ENCODE data around the gene TBX5.

Gene TBX5

DNA sequence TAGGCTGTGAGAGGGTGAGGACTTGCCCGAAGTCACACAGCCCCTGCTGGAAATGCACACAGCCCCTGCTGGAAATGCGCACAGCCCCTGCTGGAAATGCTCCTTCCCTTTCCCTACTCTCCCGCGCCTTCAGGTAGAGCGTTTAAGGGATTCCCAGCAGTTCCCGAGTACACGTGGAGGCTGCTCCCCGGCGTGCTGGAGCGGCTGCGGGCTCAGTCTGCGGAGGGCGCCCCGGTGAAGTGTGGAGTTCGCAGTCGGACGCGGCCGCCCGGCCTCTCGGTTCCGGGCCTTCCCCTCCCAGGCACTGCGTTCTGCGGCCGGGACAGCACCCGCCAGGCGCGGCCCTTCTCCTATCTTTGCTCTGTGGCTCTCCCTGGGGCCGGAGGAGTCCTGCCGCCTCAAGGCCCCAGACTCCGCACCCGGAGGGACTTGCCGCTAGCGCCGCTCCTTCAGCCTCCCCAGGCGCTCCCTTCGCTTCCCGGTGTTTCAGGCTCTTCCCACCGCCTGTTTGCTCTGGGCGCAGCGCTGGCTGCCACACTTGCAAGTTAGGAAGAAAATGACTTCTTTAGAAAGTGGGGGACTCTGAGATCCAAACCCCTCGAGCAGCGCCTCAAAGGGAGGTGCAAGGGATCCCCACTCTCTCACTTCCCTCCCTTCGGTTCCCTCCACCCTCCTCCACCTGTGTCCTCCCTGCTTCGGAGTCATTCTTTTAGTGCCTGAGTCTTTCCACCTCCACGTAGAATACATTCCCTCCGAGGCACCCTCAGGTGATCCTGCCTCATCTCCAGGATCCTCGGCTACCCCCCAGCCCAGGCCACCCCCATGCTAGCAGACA is 8.3 kb upstream of the TBX5 start:
- no peaks in the 10 kb centered on the region for H3K9me3 ChIP-seq (ENCODE audit: control insufficient read depth, low read length)
- peaks cover 34% of the 10 kb centered on the region for H3K27me3 ChIP-seq (replicated peaks; ENCODE audit: control insufficient read depth, insufficient read depth, low read length, poor library complexity, severe bottlenecking)
- no peak overlapping the region for H3K4me3 ChIP-seq (ENCODE audit: insufficient read depth, low read depth, low read length, poor library complexity, severe bottlenecking)
- no peaks in the 10 kb centered on the region for H3K4me1 ChIP-seq (ENCODE audit: control insufficient read depth, insufficient read depth, low read length, poor library complexity, severe bottlenecking)
- no peaks in the 10 kb centered on the region for H3K36me3 ChIP-seq (ENCODE audit: control insufficient read depth, insufficient read depth, low read length)
- no peak overlapping the region for H3K27ac ChIP-seq (ENCODE audit: insufficient read depth, low read length, poor library complexity, severe bottlenecking)
- no peak for DNase-seq

DNA sequence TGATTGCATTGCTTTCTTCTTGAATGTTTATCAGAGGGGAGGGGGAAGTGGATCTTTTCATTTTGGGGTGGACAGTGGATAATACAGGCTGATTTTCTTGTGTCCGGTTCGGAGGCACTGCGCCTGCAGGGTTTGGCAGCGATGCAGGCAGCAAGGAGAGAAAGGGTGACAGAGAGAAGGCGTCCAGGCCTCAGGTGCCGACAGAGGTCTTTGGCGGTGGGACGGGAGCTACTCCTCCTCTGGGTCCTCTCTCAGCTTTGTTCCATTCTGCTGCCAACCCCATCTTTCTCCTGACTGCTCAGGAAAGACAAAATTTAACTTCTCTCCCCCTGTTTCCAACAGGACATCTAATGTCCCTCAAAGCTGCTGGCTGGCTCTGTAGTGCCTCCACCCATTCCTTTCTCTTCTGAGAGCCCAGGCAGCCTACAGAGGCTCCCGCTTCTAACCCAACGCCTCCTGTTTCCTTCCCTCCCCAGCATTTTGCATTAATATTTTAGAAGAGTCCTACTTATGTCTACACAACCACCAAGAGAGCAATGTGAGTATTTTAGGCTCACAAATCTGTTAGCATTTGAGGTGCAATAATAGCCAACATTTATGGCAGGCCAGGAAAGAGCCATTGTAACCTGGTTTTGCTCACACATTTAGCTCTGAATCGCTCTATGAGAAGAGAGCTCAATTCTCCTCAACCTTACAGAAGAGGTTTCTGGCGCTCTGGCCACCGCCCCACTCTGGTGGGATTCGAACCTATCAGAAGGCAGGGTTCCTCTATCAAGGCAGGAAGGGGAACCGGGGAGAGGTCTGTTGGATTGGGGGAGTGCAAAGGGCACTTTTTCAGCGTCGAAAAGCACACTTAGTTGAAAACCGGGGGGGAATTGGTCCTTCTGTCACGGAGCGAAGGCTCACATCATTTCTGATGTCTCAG is 7.1 kb upstream of the TBX5 start:
- Histone ChIP-seq H3K9me3 (ENCODE audit: control insufficient read depth, low read length) (no peaks in the 10 kb centered on the region), H3K27me3 (replicated peaks; ENCODE audit: control insufficient read depth, insufficient read depth, low read length, poor library complexity, severe bottlenecking) (peaks cover 44% of the 10 kb centered on the region)

DNA sequence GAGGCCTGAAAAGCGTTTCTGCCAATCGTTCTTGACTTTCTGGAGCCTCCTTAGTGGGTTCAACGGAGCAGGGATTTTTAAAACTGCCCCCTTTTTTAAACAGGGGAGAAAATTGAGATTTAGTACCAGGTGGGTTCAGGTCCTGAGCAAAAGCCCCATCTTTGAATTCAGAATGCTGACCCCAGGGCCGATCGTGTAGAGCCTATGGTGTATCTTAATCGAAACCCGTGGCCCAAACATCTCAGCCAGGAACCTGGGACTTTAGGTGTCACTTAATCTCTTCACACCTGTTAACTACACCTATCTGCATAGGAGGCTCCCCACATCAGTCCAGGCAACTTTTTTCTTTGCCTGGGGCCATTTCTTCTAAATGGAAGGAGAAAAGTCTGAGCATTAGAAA is 6.4 kb upstream of the TBX5 start:
- no peak overlapping the region for H3K27ac ChIP-seq (ENCODE audit: insufficient read depth, low read length, poor library complexity, severe bottlenecking)
- no peak overlapping the region for H3K4me3 ChIP-seq (ENCODE audit: insufficient read depth, low read depth, low read length, poor library complexity, severe bottlenecking)
- H3K4me1 ChIP-seq (ENCODE audit: control insufficient read depth, insufficient read depth, low read length, poor library complexity, severe bottlenecking), result no peaks in the 10 kb centered on the region
- no peak for DNase-seq
- H3K27me3 ChIP-seq (replicated peaks; ENCODE audit: control insufficient read depth, insufficient read depth, low read length, poor library complexity, severe bottlenecking), result peaks cover 50% of the 10 kb centered on the region
- no peaks in the 10 kb centered on the region for H3K9me3 ChIP-seq (ENCODE audit: control insufficient read depth, low read length)
- H3K36me3 ChIP-seq (ENCODE audit: control insufficient read depth, insufficient read depth, low read length), result no peaks in the 10 kb centered on the region

More for the DNA sequence above, 7.1 kb upstream of the TBX5 start:
- Histone ChIP-seq H3K36me3 (ENCODE audit: control insufficient read depth, insufficient read depth, low read length) (no peaks in the 10 kb centered on the region), H3K4me3 (ENCODE audit: insufficient read depth, low read depth, low read length, poor library complexity, severe bottlenecking) (no peak overlapping the region), H3K27ac (ENCODE audit: insufficient read depth, low read length, poor library complexity, severe bottlenecking) (no peak overlapping the region), H3K4me1 (ENCODE audit: control insufficient read depth, insufficient read depth, low read length, poor library complexity, severe bottlenecking) (no peaks in the 10 kb centered on the region)
- DNase-seq, result no peak

DNA sequence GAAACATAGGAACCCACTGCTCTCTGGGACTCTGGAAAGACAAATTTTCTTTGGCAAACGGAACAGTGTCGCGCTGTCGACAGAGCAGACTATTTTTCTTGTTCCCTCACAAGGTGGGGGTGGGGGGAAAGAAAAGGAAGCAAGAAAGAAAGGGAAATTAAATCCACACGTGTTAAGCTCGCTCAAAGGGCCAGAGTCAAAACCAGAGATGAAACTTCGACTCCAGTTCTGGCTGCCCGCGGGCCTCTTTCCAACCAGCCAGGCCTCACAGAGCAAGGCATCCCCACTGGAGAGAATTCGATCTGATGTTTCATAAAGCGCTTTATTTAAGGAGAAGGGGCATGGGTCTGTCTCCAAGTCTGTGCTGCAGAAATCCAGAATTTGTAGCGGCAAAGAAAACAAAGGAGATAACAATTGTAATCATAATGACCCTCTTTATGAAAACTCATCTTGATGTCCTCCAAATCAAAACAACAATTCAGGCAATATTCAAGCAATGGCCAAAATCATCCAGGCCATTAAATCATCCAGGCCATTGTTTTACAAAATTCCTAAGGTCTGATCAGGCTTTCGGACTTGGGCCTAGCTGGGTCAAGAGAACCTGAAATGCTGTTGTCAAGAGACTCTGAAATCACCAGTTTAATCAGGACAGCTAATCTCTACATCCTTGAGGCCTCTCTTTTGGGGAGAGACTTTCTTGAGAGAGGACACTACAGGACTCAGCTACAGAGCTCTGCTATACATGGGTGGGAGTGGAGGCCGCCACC is 5.3 kb upstream of the TBX5 start:
- no peaks in the 10 kb centered on the region for H3K9me3 ChIP-seq (ENCODE audit: control insufficient read depth, low read length)
- H3K4me1 ChIP-seq (ENCODE audit: control insufficient read depth, insufficient read depth, low read length, poor library complexity, severe bottlenecking), result no peaks in the 10 kb centered on the region

DNA sequence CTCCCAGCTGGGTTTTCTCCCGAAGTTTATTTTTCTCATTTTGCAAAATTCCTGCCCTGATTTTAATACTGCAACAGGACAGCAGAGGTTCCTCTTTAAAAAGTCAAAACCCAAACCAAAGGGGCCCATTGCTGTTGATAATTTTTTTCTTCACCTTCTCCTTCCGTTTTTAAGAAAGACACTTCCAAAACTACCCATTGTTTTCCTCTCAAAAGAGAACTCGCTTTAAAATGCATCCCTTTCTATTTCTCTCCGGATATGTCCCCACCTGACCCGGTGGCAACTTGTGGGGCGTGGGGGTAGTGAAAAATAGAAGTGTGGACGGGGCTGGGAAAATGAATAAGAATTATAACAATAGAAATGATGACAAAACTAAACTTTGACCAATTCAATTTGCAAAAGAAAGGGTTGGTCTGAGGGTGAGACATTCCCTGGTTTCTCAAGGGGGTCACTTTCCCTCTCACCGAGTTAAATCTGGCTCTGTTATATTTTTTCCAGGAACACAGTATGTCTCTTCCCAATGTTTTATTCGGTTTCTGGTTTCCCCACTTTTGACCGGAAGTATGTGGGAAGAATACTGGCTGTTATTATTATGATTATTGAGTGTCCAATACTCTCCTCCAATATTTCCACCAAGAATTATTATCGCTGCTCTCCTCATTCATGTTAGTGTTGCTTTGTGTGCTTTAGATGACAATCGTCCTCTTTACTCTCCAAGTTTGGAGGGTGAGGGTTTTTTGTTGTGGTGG is 4.1 kb upstream of the TBX5 start:
- H3K4me1 ChIP-seq (ENCODE audit: control insufficient read depth, insufficient read depth, low read length, poor library complexity, severe bottlenecking), result no peaks in the 10 kb centered on the region
- H3K27me3 ChIP-seq (replicated peaks; ENCODE audit: control insufficient read depth, insufficient read depth, low read length, poor library complexity, severe bottlenecking), result peaks cover 62% of the 10 kb centered on the region
- no peaks in the 10 kb centered on the region for H3K9me3 ChIP-seq (ENCODE audit: control insufficient read depth, low read length)
- no peak overlapping the region for H3K4me3 ChIP-seq (ENCODE audit: insufficient read depth, low read depth, low read length, poor library complexity, severe bottlenecking)
- DNase-seq, result no peak
- H3K27ac ChIP-seq (ENCODE audit: insufficient read depth, low read length, poor library complexity, severe bottlenecking), result no peak overlapping the region
- H3K36me3 ChIP-seq (ENCODE audit: control insufficient read depth, insufficient read depth, low read length), result no peaks in the 10 kb centered on the region

More for the DNA sequence above, 5.3 kb upstream of the TBX5 start:
- no peak overlapping the region for H3K27ac ChIP-seq (ENCODE audit: insufficient read depth, low read length, poor library complexity, severe bottlenecking)
- peaks cover 58% of the 10 kb centered on the region for H3K27me3 ChIP-seq (replicated peaks; ENCODE audit: control insufficient read depth, insufficient read depth, low read length, poor library complexity, severe bottlenecking)
- H3K36me3 ChIP-seq (ENCODE audit: control insufficient read depth, insufficient read depth, low read length), result no peaks in the 10 kb centered on the region
- H3K4me3 ChIP-seq (ENCODE audit: insufficient read depth, low read depth, low read length, poor library complexity, severe bottlenecking), result no peak overlapping the region
- DNase-seq, result no peak

DNA sequence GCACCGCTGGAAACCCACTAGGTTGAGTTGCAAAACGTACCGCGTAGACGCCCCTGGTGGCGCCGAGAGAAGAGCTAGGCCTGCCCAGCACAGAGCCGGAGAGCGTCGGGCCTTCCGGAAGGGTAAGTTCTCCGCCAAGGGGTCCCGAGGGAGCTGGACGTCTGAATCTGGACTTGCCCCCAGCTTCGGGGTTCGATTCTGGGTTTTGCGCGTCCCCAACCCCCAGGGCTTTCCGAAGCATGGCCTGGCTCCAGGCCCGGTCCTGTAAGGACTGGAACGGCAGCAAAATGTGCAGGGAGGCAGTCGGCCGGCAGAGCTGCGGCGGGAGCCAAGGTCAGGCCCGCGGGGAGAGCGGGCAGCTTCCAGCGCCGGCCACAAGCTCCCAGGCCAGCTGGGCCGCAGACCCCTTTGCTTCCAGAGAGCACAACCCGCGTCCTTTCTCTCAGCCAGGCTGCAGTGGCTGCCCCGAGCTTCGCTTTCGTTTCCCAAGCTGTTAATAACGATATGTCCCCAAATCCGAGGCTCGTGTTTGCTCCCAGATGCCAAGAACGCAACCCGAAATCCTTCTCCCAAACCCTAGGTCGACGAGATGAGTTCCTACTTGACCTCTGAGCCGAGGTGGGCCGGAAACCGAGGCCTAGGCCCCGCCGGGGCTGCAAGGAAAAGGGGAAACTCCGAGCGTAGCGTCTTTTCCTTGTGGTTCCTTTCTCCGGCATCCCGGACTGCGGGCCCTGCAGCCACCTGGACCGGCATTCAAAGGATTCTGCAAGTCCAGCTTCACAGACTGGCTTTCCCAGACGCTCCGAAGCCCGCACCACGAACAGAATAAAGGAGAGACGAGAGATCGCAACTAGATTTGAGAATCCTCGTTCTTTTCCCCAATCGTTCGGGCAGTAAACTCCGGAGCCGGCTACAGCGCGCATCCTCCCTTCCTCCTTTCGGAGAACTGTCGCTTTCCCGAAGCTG is 3.2 kb upstream of the TBX5 start:
- Histone ChIP-seq H3K4me1 (ENCODE audit: control insufficient read depth, insufficient read depth, low read length, poor library complexity, severe bottlenecking) (no peaks in the 10 kb centered on the region), H3K9me3 (ENCODE audit: control insufficient read depth, low read length) (no peaks in the 10 kb centered on the region), H3K27ac (ENCODE audit: insufficient read depth, low read length, poor library complexity, severe bottlenecking) (no peak overlapping the region), H3K4me3 (ENCODE audit: insufficient read depth, low read depth, low read length, poor library complexity, severe bottlenecking) (no peak overlapping the region), H3K36me3 (ENCODE audit: control insufficient read depth, insufficient read depth, low read length) (no peaks in the 10 kb centered on the region), H3K27me3 (replicated peaks; ENCODE audit: control insufficient read depth, insufficient read depth, low read length, poor library complexity, severe bottlenecking) (peaks cover 62% of the 10 kb centered on the region)
- DNase-seq, result no peak

DNA sequence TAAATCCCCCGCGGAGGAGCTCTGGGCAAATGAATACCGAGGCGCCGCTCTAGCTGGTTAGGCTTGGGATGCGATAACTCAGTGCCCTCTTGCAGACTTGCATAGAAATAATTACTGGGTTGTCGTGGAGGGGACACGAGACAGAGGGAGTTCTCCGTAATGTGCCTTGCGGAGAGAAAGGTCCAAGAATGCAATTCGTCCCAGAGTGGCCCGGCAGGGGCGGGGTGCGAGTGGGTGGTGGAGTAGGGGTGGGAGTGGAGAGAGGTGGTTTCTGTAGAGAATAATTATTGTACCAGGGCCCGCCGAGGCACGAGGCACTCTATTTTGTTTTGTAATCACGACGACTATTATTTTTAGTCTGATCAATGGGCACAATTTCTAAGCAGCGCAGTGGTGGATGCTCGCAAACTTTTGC is 2.5 kb upstream of the TBX5 start:
- Histone ChIP-seq H3K4me3 (ENCODE audit: insufficient read depth, low read depth, low read length, poor library complexity, severe bottlenecking) (no peak overlapping the region), H3K4me1 (ENCODE audit: control insufficient read depth, insufficient read depth, low read length, poor library complexity, severe bottlenecking) (no peaks in the 10 kb centered on the region), H3K27ac (ENCODE audit: insufficient read depth, low read length, poor library complexity, severe bottlenecking) (no peak overlapping the region), H3K27me3 (replicated peaks; ENCODE audit: control insufficient read depth, insufficient read depth, low read length, poor library complexity, severe bottlenecking) (peaks cover 66% of the 10 kb centered on the region), H3K36me3 (ENCODE audit: control insufficient read depth, insufficient read depth, low read length) (no peaks in the 10 kb centered on the region), H3K9me3 (ENCODE audit: control insufficient read depth, low read length) (no peaks in the 10 kb centered on the region)
- DNase-seq, result no peak

DNA sequence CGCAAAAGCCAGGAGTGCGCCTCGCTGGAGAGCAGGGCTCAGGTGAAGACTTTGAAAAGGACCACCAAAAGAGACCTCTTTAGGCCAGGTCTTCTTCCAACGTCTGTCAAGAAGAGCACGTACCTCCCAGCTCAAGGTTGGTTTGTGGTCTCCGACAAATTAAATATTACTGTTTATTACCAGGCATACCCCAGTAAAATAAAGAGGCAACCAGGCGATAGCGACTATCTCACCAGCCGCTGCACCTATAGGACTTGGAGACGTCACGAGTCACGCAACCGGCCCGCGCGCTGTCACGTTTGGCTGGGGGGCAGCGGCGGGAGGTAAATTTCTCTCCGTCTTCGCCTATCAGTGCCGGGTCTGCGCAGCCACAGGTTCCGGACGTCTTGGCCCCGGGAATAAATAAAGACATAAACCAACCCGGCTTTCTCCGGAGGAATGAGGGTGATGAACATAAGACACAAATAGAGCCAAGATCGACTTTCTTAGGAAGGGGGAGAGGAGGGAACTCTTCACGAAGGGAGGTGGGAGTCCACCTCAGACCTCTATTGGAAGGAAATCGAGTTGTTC is 2.0 kb upstream of the TBX5 start:
- Histone ChIP-seq H3K4me3 (ENCODE audit: insufficient read depth, low read depth, low read length, poor library complexity, severe bottlenecking) (no peak overlapping the region), H3K36me3 (ENCODE audit: control insufficient read depth, insufficient read depth, low read length) (no peaks in the 10 kb centered on the region), H3K27ac (ENCODE audit: insufficient read depth, low read length, poor library complexity, severe bottlenecking) (no peak overlapping the region), H3K27me3 (replicated peaks; ENCODE audit: control insufficient read depth, insufficient read depth, low read length, poor library complexity, severe bottlenecking) (peaks cover 63% of the 10 kb centered on the region), H3K9me3 (ENCODE audit: control insufficient read depth, low read length) (no peaks in the 10 kb centered on the region), H3K4me1 (ENCODE audit: control insufficient read depth, insufficient read depth, low read length, poor library complexity, severe bottlenecking) (no peaks in the 10 kb centered on the region)
- DNase-seq, result no peak

Measured in effector memory CD4-positive, alpha-beta T cell (primary cell).